GM12872 (cell line): ENCODE results near the gene CTCF.

Source experiments
- TF ChIP-seq, protein P1 (sequence below): IDR thresholded peaks from 3 replicates; pipeline ENCODE4 v1.5.1; 2011; ENCODE audit warnings: low read depth, mild to moderate bottlenecking, low read length, moderate library complexity; ENCODE audit not compliant: insufficient read depth

The CTCF gene

GRCh38 chr16:67637625-67638024 lies 75.3 kb downstream of the CTCF start:
- TF ChIP-seq, protein P1, sequence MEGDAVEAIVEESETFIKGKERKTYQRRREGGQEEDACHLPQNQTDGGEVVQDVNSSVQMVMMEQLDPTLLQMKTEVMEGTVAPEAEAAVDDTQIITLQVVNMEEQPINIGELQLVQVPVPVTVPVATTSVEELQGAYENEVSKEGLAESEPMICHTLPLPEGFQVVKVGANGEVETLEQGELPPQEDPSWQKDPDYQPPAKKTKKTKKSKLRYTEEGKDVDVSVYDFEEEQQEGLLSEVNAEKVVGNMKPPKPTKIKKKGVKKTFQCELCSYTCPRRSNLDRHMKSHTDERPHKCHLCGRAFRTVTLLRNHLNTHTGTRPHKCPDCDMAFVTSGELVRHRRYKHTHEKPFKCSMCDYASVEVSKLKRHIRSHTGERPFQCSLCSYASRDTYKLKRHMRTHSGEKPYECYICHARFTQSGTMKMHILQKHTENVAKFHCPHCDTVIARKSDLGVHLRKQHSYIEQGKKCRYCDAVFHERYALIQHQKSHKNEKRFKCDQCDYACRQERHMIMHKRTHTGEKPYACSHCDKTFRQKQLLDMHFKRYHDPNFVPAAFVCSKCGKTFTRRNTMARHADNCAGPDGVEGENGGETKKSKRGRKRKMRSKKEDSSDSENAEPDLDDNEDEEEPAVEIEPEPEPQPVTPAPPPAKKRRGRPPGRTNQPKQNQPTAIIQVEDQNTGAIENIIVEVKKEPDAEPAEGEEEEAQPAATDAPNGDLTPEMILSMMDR: no peak

- TF ChIP-seq, protein P1: no peak
Observed at GRCh38 chr16:67641779-67642708, 79.7 kb downstream of the CTCF start.

DNA sequence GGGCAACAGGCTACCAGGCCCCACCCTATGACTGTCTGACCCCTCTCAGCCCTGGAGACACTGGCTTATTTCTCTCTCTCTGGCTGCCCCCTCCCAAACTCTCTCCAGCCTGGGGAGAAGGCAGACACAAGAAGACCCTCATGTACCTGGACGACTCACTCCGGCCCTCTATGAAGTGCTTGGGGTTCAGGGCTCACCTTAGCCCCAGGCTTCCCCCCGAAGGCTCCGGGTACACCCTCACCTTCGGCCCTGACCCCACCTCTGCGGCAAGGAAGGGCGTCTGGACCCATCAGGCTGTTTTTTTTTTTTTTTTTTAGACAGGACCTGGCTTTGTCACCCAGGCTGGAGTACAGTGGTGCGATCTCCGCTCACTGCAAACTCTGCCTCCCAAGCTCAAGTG lies 81.7 kb downstream of the CTCF start:
- TF ChIP-seq, protein P1: no peak

GRCh38 chr16:67645397-67646121 lies 83.2 kb downstream of the CTCF start:
- TF ChIP-seq, protein P1: no peak

GRCh38 chr16:67647111-67647651 lies 84.9 kb downstream of the CTCF start:
- TF ChIP-seq, protein P1: no peak

DNA sequence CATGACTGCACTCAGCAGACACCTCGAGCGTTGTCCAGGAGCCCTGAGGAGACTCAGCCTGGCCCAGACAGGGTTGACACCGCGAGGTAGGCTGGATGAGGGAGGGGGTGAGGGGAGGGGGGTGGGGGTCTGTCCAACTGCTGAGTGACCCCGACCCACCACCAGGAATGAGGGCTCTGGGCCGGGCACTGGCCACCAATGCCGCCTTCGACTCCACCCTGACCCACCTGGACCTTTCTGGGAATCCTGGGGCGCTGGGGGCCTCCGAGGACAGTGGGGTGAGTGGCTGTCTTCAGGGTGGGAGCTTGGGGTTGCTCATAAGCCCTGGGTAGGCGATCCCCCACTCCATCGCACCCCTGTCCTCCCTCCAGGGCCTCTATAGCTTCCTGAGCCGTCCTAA lies 85.4 kb downstream of the CTCF start:
- TF ChIP-seq, protein P1: no peak

DNA sequence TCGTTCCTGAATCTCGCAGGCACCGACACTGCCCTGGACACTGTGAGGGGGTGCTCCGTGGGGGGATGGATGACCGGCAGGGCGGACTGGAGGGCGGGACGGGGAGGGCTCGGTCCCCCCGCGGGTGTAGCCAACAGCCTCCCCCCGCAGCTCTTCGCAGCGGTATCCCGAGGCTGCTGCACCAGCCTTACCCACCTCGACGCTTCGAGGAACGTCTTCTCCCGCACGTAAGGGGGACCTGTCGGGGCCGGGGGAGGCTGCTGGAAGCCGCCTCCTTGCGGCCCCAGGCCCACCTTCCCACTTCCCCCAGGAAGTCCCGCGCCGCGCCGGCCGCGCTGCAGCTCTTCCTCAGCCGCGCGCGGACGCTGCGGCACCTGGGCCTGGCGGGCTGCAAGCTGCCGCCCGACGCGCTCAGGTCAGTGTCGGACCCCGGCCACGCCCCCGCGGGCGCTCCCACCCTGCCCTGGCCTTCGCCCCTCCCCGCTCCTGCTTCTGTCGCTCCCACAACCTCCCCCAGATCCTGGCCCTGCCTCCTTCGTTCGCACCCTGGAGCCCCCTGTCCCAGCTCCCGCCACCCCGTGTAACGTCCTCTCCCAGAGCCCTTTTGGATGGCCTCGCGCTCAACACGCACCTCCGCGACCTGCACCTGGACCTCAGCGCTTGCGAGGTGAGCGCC lies 85.9 kb downstream of the CTCF start:
- TF ChIP-seq, protein P1: no peak
